COR-L47 (cell line): ENCODE results near the gene TP73.

ENCODE experiments used
- DNase-seq: peaks from one replicate; lab custom pipeline; 2025; lab: John Stamatoyannopoulos, UW

TP73 gene

GRCh38 chr1:3651930-3652547 lies at the start of gene TP73:
TSS of gene TP73 (plus strand) at chr1:3652516. CDS start at chr1:3682366, 29,850 bp downstream.
- peak; percentile 62 for DNase-seq

GRCh38 chr1:3603156-3603555 lies 49.2 kb upstream of the TP73 start:
- no peak for DNase-seq

GRCh38 chr1:3603571-3604467 lies 48.5 kb upstream of the TP73 start:
- DNase-seq: no peak

GRCh38 chr1:3604468-3604974 lies 47.8 kb upstream of the TP73 start:
- no peak for DNase-seq

GRCh38 chr1:3604997-3605823 lies 47.1 kb upstream of the TP73 start:
- DNase-seq: no peak

GRCh38 chr1:3606779-3607702 lies 45.3 kb upstream of the TP73 start:
- DNase-seq: no peak

- DNase-seq: no peak
Measured at GRCh38 chr1:3607703-3608065, 44.6 kb upstream of the TP73 start.

- DNase-seq: no peak
Measured at GRCh38 chr1:3608154-3608553, 44.2 kb upstream of the TP73 start.

GRCh38 chr1:3609016-3609768 lies 43.1 kb upstream of the TP73 start:
- DNase-seq: no peak

GRCh38 chr1:3609769-3610526 lies 42.4 kb upstream of the TP73 start:
- DNase-seq: no peak

- DNase-seq: no peak
Measured at GRCh38 chr1:3610527-3611169, 41.7 kb upstream of the TP73 start.

- peak; percentile 43 for DNase-seq
Measured at GRCh38 chr1:3611170-3612019, 40.9 kb upstream of the TP73 start, which contains the start of gene MEGF6. TSS of gene MEGF6 (minus strand) at chr1:3611508. CDS start at chr1:3611268, 240 bp downstream.

GRCh38 chr1:3612123-3612522 lies 40.2 kb upstream of the TP73 start:
- no peak for DNase-seq

- DNase-seq: peak; percentile 53
Measured at GRCh38 chr1:3614755-3615742, 37.3 kb upstream of the TP73 start.

GRCh38 chr1:3616861-3617260 lies 35.5 kb upstream of the TP73 start:
- no peak for DNase-seq

GRCh38 chr1:3617806-3618345 lies 34.4 kb upstream of the TP73 start:
- no peak for DNase-seq

- no peak for DNase-seq
Measured at GRCh38 chr1:3618531-3618880, 33.8 kb upstream of the TP73 start.
